HepG2 (cell line): ENCODE measurements around the gene DNAH8. TPM values are rescaled to one million over a fixed set of nuclear protein-coding genes. Genes with fewer than 3 reads are reported as not detected.

Source experiments
- CEBPB ChIP-seq: IDR thresholded peaks from 2 replicates; pipeline ENCODE4 v1.6.1; 2011; ENCODE audit warnings: low read depth, low read length, improper control_type of control experiment, borderline replicate concordance
- KDM5B ChIP-seq: sonication (generic); formaldehyde crosslinking; IDR thresholded peaks from 2 replicates; pipeline ENCODE4 v1.4.0; 2020; ENCODE audit warnings: missing genetic modification reagents, mild to moderate bottlenecking, borderline replicate concordance
- ZNF501 ChIP-seq: sonication (generic); formaldehyde crosslinking; IDR thresholded peaks from 2 replicates; pipeline ENCODE4 v1.5.1; 2020; ENCODE audit warnings: mild to moderate bottlenecking, moderate library complexity, missing genetic modification reagents
- ZSCAN31 ChIP-seq: sonication (generic); formaldehyde crosslinking; IDR thresholded peaks from 2 replicates; pipeline ENCODE4 v1.5.0; 2020; ENCODE audit warnings: low read depth, mild to moderate bottlenecking, missing genetic modification reagents
- polyA plus RNA-seq, 8 experiments: library from polyadenylated mRNA; depleted of rRNA in 3 of 8; stranded (reverse) in 7 of 8; unstranded in 1 of 8; fragments of >200 nt; fragmentation: Illumina TruSeq in 4 of 8; extraction: Trizol in 4 of 8; gene quantifications; 2 replicates each; pipeline versions ENCODE4 v1.2.1 to v1.2.3, GENCODE V29; 2011 to 2016; ENCODE audit warnings: low read depth in 4 of 8, missing spikeins in 1 of 8, mixed read lengths in 1 of 8; ENCODE audit not compliant: insufficient read depth in 1 of 8
- total RNA-seq, 5 experiments: library from RNA; depleted of rRNA; stranded (reverse); fragments of >200 nt; fragmentation: Illumina TruSeq; extraction: Trizol; gene quantifications; 2 replicates each; pipeline ENCODE4 v1.2.3, GENCODE V29; 2016; ENCODE audit warnings: low read depth in 1 of 5
- TF ChIP-seq, protein P1 (sequence below): sonication (generic); formaldehyde crosslinking; IDR thresholded peaks from 2 replicates; pipeline ENCODE4 v1.5.1; 2020; ENCODE audit warnings: mild to moderate bottlenecking, missing genetic modification reagents, borderline replicate concordance
- TF ChIP-seq, protein P2 (sequence below): sonication (generic); formaldehyde crosslinking; conservative IDR thresholded peaks from 2 replicates; pipeline ENCODE4 v1.8.0; 2022; ENCODE audit warnings: mild to moderate bottlenecking, moderate library complexity, missing genetic modification reagents

Gene DNAH8
- total and polyA plus RNA-seq, 2 of the 13 experiments (the other 11 are each of a cell fraction or from before 2014, with no cell fraction given) = not detected

DNA sequence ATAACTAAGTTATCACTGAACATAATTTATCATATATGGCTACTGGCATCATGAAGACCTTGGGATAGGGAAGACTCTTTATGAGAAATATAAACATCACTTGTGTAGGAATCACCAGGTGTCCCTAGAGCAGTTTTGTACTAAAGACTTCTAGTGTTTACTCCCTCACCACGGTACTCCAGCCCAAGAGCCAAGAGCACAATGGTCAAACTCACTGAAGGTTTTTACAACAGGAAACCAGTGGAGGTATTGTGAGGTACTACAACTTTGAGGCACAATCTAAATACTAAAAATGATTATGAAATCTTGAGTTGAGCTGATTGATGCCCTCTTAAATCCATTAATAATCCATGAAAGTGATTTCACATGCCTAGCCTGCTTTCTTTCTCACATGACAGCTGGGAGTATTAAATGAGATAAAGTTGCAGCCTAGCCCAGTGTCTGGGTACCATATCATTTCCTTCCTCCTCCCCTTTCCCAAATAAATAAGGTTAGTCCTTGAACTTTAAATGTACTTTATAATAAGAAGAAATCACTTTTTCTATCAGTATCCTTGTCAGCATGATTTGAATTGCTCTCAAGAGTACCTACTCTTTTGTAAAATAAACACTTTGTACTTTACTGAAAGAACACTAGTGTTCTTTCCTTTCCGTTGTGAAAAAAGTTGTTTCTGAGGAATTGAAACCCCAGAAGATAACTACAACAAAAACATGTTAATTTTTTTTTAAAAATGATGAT, 38.7 kb upstream of the DNAH8 start (continued):
- TF ChIP-seq, protein P1, sequence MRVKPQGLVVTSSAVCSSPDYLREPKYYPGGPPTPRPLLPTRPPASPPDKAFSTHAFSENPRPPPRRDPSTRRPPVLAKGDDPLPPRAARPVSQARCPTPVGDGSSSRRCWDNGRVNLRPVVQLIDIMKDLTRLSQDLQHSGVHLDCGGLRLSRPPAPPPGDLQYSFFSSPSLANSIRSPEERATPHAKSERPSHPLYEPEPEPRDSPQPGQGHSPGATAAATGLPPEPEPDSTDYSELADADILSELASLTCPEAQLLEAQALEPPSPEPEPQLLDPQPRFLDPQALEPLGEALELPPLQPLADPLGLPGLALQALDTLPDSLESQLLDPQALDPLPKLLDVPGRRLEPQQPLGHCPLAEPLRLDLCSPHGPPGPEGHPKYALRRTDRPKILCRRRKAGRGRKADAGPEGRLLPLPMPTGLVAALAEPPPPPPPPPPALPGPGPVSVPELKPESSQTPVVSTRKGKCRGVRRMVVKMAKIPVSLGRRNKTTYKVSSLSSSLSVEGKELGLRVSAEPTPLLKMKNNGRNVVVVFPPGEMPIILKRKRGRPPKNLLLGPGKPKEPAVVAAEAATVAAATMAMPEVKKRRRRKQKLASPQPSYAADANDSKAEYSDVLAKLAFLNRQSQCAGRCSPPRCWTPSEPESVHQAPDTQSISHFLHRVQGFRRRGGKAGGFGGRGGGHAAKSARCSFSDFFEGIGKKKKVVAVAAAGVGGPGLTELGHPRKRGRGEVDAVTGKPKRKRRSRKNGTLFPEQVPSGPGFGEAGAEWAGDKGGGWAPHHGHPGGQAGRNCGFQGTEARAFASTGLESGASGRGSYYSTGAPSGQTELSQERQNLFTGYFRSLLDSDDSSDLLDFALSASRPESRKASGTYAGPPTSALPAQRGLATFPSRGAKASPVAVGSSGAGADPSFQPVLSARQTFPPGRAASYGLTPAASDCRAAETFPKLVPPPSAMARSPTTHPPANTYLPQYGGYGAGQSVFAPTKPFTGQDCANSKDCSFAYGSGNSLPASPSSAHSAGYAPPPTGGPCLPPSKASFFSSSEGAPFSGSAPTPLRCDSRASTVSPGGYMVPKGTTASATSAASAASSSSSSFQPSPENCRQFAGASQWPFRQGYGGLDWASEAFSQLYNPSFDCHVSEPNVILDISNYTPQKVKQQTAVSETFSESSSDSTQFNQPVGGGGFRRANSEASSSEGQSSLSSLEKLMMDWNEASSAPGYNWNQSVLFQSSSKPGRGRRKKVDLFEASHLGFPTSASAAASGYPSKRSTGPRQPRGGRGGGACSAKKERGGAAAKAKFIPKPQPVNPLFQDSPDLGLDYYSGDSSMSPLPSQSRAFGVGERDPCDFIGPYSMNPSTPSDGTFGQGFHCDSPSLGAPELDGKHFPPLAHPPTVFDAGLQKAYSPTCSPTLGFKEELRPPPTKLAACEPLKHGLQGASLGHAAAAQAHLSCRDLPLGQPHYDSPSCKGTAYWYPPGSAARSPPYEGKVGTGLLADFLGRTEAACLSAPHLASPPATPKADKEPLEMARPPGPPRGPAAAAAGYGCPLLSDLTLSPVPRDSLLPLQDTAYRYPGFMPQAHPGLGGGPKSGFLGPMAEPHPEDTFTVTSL = no peak
- TF ChIP-seq KDM5B (CRISPR knock-in tag) (no peak), CEBPB (no peak), ZSCAN31 (CRISPR knock-in tag) (no peak), ZNF501 (CRISPR knock-in tag) (no peak)
- TF ChIP-seq, protein P2, sequence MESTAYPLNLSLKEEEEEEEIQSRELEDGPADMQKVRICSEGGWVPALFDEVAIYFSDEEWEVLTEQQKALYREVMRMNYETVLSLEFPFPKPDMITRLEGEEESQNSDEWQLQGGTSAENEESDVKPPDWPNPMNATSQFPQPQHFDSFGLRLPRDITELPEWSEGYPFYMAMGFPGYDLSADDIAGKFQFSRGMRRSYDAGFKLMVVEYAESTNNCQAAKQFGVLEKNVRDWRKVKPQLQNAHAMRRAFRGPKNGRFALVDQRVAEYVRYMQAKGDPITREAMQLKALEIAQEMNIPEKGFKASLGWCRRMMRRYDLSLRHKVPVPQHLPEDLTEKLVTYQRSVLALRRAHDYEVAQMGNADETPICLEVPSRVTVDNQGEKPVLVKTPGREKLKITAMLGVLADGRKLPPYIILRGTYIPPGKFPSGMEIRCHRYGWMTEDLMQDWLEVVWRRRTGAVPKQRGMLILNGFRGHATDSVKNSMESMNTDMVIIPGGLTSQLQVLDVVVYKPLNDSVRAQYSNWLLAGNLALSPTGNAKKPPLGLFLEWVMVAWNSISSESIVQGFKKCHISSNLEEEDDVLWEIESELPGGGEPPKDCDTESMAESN = no peak
